Stimulated activated CD8-positive, alpha-beta memory T cell treated with anti-CD3 and anti-CD28 coated beads, Interleukin-7, amount 100 ng/mL, for 4 hours (primary cell): ENCODE data around the gene TBC1D17.

Source experiments
- DNase-seq, 2 donors: peaks; one replicate each; pipeline ENCODE4 v3.0.0-alpha.2; 2020; ENCODE audit warnings: low read depth in 2 of 2

TBC1D17 gene

GRCh38 chr19:49861541-49862378 is 15.7 kb upstream of the TBC1D17 start:
- DNase-seq: no peak

- DNase-seq: no peak
These were observed 14.9 kb upstream of the TBC1D17 start for GRCh38 chr19:49862391-49863253.

GRCh38 chr19:49863254-49863934 is 14.1 kb upstream of the TBC1D17 start:
- no peak for DNase-seq

GRCh38 chr19:49863935-49864320 is 13.6 kb upstream of the TBC1D17 start:
- no peak for DNase-seq

GRCh38 chr19:49864890-49865289 is 12.6 kb upstream of the TBC1D17 start:
- DNase-seq: no peak

- DNase-seq: peak; percentile 81 to 84
These were observed 10.3 kb upstream of the TBC1D17 start, which contains the start of gene PNKP for GRCh38 chr19:49866933-49867782. Gene PNKP, minus strand, starts transcription at chr19:49867576. Its CDS starts 372 bp downstream, at chr19:49867204.

- no peak for DNase-seq
These were observed 8.5 kb upstream of the TBC1D17 start for GRCh38 chr19:49869009-49869483.

GRCh38 chr19:49869484-49870308 is 7.8 kb upstream of the TBC1D17 start:
- peak; percentile 79 to 83 for DNase-seq

- no peak for DNase-seq
These were observed 7.1 kb upstream of the TBC1D17 start for GRCh38 chr19:49870309-49870901.

- no peak for DNase-seq
These were observed 6.0 kb upstream of the TBC1D17 start for GRCh38 chr19:49871349-49871985.

GRCh38 chr19:49872245-49873128 is 5.0 kb upstream of the TBC1D17 start:
- DNase-seq: no peak

- no peak for DNase-seq
These were observed 4.4 kb upstream of the TBC1D17 start for GRCh38 chr19:49873129-49873521.

- no peak for DNase-seq
These were observed 3.7 kb upstream of the TBC1D17 start for GRCh38 chr19:49873834-49874233.

GRCh38 chr19:49874503-49875157 is 2.9 kb upstream of the TBC1D17 start:
- DNase-seq: no peak

- no peak for DNase-seq
These were observed 2.3 kb upstream of the TBC1D17 start for GRCh38 chr19:49875177-49875576.

GRCh38 chr19:49875857-49876421 is 1.6 kb upstream of the TBC1D17 start:
- peak in 1 of 2 donors; percentile 47 for DNase-seq

GRCh38 chr19:49876422-49877019 is 981 bp upstream of the TBC1D17 start:
- DNase-seq: peak; percentile 95 to 96
